Nephron (organoid): ENCODE data around the gene TSEN2.
A peak's percentile ranks its signal among the peaks of the same experiment; 100 is the strongest.
"Not testable (repeated sequence)": the region's sequence is repeated elsewhere in the genome, so short reads cannot be mapped to it uniquely, and the experiment has no call there.

Source experiments
- H3K27ac Mint-ChIP-seq, 3 experiments: 2 replicates each; pipeline ENCODE4 v1.8.0; 2020; ENCODE audit warnings: mixed read lengths in 3 of 3, mild to moderate bottlenecking in 2 of 3, moderate library complexity in 1 of 3
- H3K27me3 Mint-ChIP-seq: 2 replicates; pipeline ENCODE4 v1.8.0; 2021; ENCODE audit warnings: low read depth, mild to moderate bottlenecking, moderate library complexity, mixed read lengths
- H3K36me3 Mint-ChIP-seq: 2 replicates; pipeline ENCODE4 v1.8.0; 2020; ENCODE audit warnings: low read depth, mixed read lengths
- H3K4me1 Mint-ChIP-seq: 2 replicates; pipeline ENCODE4 v1.8.0; 2020; ENCODE audit warnings: mixed read lengths
- H3K4me3 Mint-ChIP-seq, 3 experiments: 2 replicates each; pipeline ENCODE4 v1.8.0; 2020; ENCODE audit warnings: mild to moderate bottlenecking in 3 of 3, mixed read lengths in 3 of 3, moderate library complexity in 2 of 3
- H3K9me3 Mint-ChIP-seq: 2 replicates; pipeline ENCODE4 v1.8.0; 2020; ENCODE audit warnings: mixed read lengths
- CTCF ChIP-seq, 3 experiments: fragments of 200-600 bp; sonication (generic); IDR thresholded peaks; one replicate each; pipeline ENCODE4 v1.5.0; 2021; ENCODE audit warnings: antibody characterized with exemption in 3 of 3; ENCODE audit not compliant: unreplicated experiment in 3 of 3

TSEN2 gene

GRCh38 chr3:12444582-12445471 is 39.5 kb upstream of the TSEN2 start:
- H3K36me3 Mint-ChIP-seq, result no peaks in the 10 kb centered on the region
- H3K4me3 Mint-ChIP-seq, result peak overlapping the region in 2 of 3 experiments; percentile 5 to 31

GRCh38 chr3:12445523-12446240 is 38.6 kb upstream of the TSEN2 start:
- no peak for TF ChIP-seq CTCF (IDR thresholded peaks at IDR 0.05; ENCODE audit: unreplicated experiment in 3 of 3)
- H3K27ac Mint-ChIP-seq, result peak overlapping the region; percentile 41 to 74 (median 51)
- H3K27me3 Mint-ChIP-seq, result peaks cover 27% of the 10 kb centered on the region
- no peaks in the 10 kb centered on the region for H3K36me3 Mint-ChIP-seq
- no peaks in the 10 kb centered on the region for H3K9me3 Mint-ChIP-seq
- H3K4me3 Mint-ChIP-seq, result no peak overlapping the region
- peaks cover 52% of the 10 kb centered on the region for H3K4me1 Mint-ChIP-seq

More at GRCh38 chr3:12444582-12445471, 39.5 kb upstream of the TSEN2 start:
- H3K4me1 Mint-ChIP-seq, result peaks cover 60% of the 10 kb centered on the region
- no peak for TF ChIP-seq CTCF (IDR thresholded peaks at IDR 0.05; ENCODE audit: unreplicated experiment in 3 of 3)
- H3K27me3 Mint-ChIP-seq, result peaks cover 27% of the 10 kb centered on the region
- H3K9me3 Mint-ChIP-seq, result no peaks in the 10 kb centered on the region
- peak overlapping the region; percentile 41 to 74 (median 51) for H3K27ac Mint-ChIP-seq

GRCh38 chr3:12446298-12446697 is 38.0 kb upstream of the TSEN2 start:
- H3K4me3 Mint-ChIP-seq, result no peak overlapping the region
- H3K36me3 Mint-ChIP-seq, result no peaks in the 10 kb centered on the region
- no peak for TF ChIP-seq CTCF (IDR thresholded peaks at IDR 0.05; ENCODE audit: unreplicated experiment in 3 of 3)
- H3K27me3 Mint-ChIP-seq, result peaks cover 25% of the 10 kb centered on the region
- peaks cover 50% of the 10 kb centered on the region for H3K4me1 Mint-ChIP-seq
- H3K27ac Mint-ChIP-seq, result peak overlapping the region in 2 of 3 experiments; percentile 41 to 56
- H3K9me3 Mint-ChIP-seq, result no peaks in the 10 kb centered on the region

- no peaks in the 10 kb centered on the region for H3K36me3 Mint-ChIP-seq
- peaks cover 42% of the 10 kb centered on the region for H3K4me1 Mint-ChIP-seq
- no peak overlapping the region for H3K27ac Mint-ChIP-seq
- peaks cover 23% of the 10 kb centered on the region for H3K27me3 Mint-ChIP-seq
- no peaks in the 10 kb centered on the region for H3K9me3 Mint-ChIP-seq
- no peak for TF ChIP-seq CTCF (IDR thresholded peaks at IDR 0.05; ENCODE audit: unreplicated experiment in 3 of 3)
- H3K4me3 Mint-ChIP-seq, result no peak overlapping the region
These were observed 37.2 kb upstream of the TSEN2 start for GRCh38 chr3:12447075-12447474.

- H3K36me3 Mint-ChIP-seq, H3K4me3 Mint-ChIP-seq, H3K27ac Mint-ChIP-seq, H3K9me3 Mint-ChIP-seq: not testable (repeated sequence)
- peaks cover 27% of the 10 kb centered on the region for H3K4me1 Mint-ChIP-seq
- peaks cover 24% of the 10 kb centered on the region for H3K27me3 Mint-ChIP-seq
These were observed 35.7 kb upstream of the TSEN2 start for GRCh38 chr3:12448404-12449202.
